Trophoblast cell (in vitro differentiated cells and primary cell): Measurements from ENCODE around the gene ACCSL.

Experiments
- DNase-seq, 2 donors: peaks; one replicate each; pipeline ENCODE4 v3.0.0-alpha.2; 2016
- H2AFZ ChIP-seq: 2 replicates; pipeline ENCODE4 v1.6.1; 2013; ENCODE audit warnings: low read length, moderate library complexity, mild to moderate bottlenecking; ENCODE audit not compliant: insufficient read depth, poor library complexity
- H2AK5ac ChIP-seq: 2 replicates; pipeline ENCODE4 v1.6.1; 2013; ENCODE audit warnings: mild to moderate bottlenecking, low read length
- H2BK120ac ChIP-seq: 2 replicates; pipeline ENCODE4 v1.6.1; 2013; ENCODE audit warnings: low read length, mild to moderate bottlenecking, moderate library complexity; ENCODE audit not compliant: insufficient read depth, poor library complexity
- H2BK12ac ChIP-seq: 2 replicates; pipeline ENCODE4 v1.6.1; 2013; ENCODE audit warnings: mild to moderate bottlenecking, low read length, moderate library complexity
- H2BK5ac ChIP-seq: 2 replicates; pipeline ENCODE4 v1.6.1; 2013; ENCODE audit warnings: low read length, low read depth, moderate library complexity, mild to moderate bottlenecking; ENCODE audit not compliant: poor library complexity
- H3K14ac ChIP-seq: 2 replicates; pipeline ENCODE4 v1.6.1; 2013; ENCODE audit warnings: mild to moderate bottlenecking, low read length
- H3K18ac ChIP-seq: 2 replicates; pipeline ENCODE4 v1.6.1; 2013; ENCODE audit warnings: mild to moderate bottlenecking, low read length
- H3K23ac ChIP-seq: 2 replicates; pipeline ENCODE4 v1.6.1; 2013; ENCODE audit warnings: low read length
- H3K27ac ChIP-seq: 2 replicates; pipeline ENCODE4 v1.5.1; 2013; ENCODE audit warnings: low read depth, mild to moderate bottlenecking, inconsistent platforms, low read length, moderate library complexity
- H3K27me3 ChIP-seq: 2 replicates; pipeline ENCODE4 v1.6.1; 2013; ENCODE audit warnings: inconsistent platforms, mild to moderate bottlenecking, low read length, moderate library complexity; ENCODE audit not compliant: insufficient read depth
- H3K36me3 ChIP-seq, 2 experiments: 1 replicate in 1 of 2; 2 replicates in 1 of 2; pipeline ENCODE4 v1.6.1; 2013; ENCODE audit warnings: low read length in 2 of 2, mild to moderate bottlenecking in 2 of 2, moderate library complexity in 1 of 2; ENCODE audit not compliant: insufficient read depth in 2 of 2, control insufficient read depth in 1 of 2
- H3K4ac ChIP-seq: 2 replicates; pipeline ENCODE4 v1.6.1; 2013; ENCODE audit warnings: low read depth, mild to moderate bottlenecking, low read length, moderate library complexity
- H3K4me1 ChIP-seq, 2 experiments: 1 replicate in 1 of 2; 2 replicates in 1 of 2; pipeline ENCODE4 v1.6.1; 2013; ENCODE audit warnings: low read length in 2 of 2, mild to moderate bottlenecking in 2 of 2, moderate library complexity in 1 of 2; ENCODE audit not compliant: insufficient read depth in 2 of 2, control insufficient read depth in 1 of 2
- H3K4me2 ChIP-seq: 2 replicates; pipeline ENCODE4 v1.6.1; 2013; ENCODE audit warnings: inconsistent platforms, mild to moderate bottlenecking, low read length, moderate library complexity
- H3K4me3 ChIP-seq: 2 replicates; pipeline ENCODE4 v1.5.1; 2013; ENCODE audit warnings: mild to moderate bottlenecking, low read depth, low read length, inconsistent platforms
- H3K79me1 ChIP-seq: one replicate; pipeline ENCODE4 v1.6.1; 2013; ENCODE audit warnings: low read length
- H3K79me2 ChIP-seq: 2 replicates; pipeline ENCODE4 v1.6.1; 2013; ENCODE audit warnings: low read length, mild to moderate bottlenecking; ENCODE audit not compliant: control insufficient read depth, insufficient read depth, poor library complexity
- H3K9ac ChIP-seq: 2 replicates; pipeline ENCODE4 v1.6.1; 2013; ENCODE audit warnings: mild to moderate bottlenecking, low read length
- H3K9me3 ChIP-seq: 2 replicates; pipeline ENCODE4 v1.6.1; 2013; ENCODE audit warnings: low read depth, mild to moderate bottlenecking, control low read depth, inconsistent platforms, low read length; ENCODE audit not compliant: insufficient read depth
- H4K12ac ChIP-seq: 2 replicates; pipeline ENCODE4 v1.6.1; 2013; ENCODE audit warnings: low read depth, mild to moderate bottlenecking, low read length, moderate library complexity
- H4K8ac ChIP-seq: 2 replicates; pipeline ENCODE4 v1.6.1; 2013; ENCODE audit warnings: low read depth, mild to moderate bottlenecking, low read length, moderate library complexity
- H4K91ac ChIP-seq: one replicate; pipeline ENCODE4 v1.6.1; 2013; ENCODE audit warnings: low read depth, mild to moderate bottlenecking, low read length, moderate library complexity
- WGBS: extraction: QIAGEN DNeasy Blood & Tissue Kit; methylation state at CpG from one replicate; pipeline ENCODE4 v1.1.7; 2013; ENCODE audit warnings: missing lambda C conversion rate; ENCODE audit not compliant: insufficient read length, insufficient coverage; ENCODE audit errors: extremely low coverage; 5-methylcytosine and 5-hydroxymethylcytosine counted together

ACCSL gene

GRCh38 chr11:44088377-44088776 is 40.6 kb downstream of the ACCSL start:
- no peak overlapping the region for H2AFZ ChIP-seq
- H2BK120ac ChIP-seq = no peak overlapping the region
- no CpG with 5 or more reads among the region's 4 CpGs for WGBS
- DNase-seq = no peak
- no peak overlapping the region for H3K18ac ChIP-seq
- no peaks in the 10 kb centered on the region for H3K4me1 ChIP-seq
- no peak overlapping the region for H4K8ac ChIP-seq
- no peak overlapping the region for H2BK12ac ChIP-seq
- H3K79me1 ChIP-seq = no peaks in the 10 kb centered on the region
- no peak overlapping the region for H2BK5ac ChIP-seq
- H3K27me3 ChIP-seq = no peaks in the 10 kb centered on the region
- no peak overlapping the region for H4K91ac ChIP-seq
- H3K36me3 ChIP-seq = no peaks in the 10 kb centered on the region
- H3K4me3 ChIP-seq = no peak overlapping the region
- no peak overlapping the region for H4K12ac ChIP-seq
- no peak overlapping the region for H3K27ac ChIP-seq
- no peak overlapping the region for H3K14ac ChIP-seq
- H3K4me2 ChIP-seq = no peak overlapping the region
- no peak overlapping the region for H3K9ac ChIP-seq
- H3K23ac ChIP-seq = no peak overlapping the region
- H3K9me3 ChIP-seq = no peaks in the 10 kb centered on the region
- H3K79me2 ChIP-seq = no peaks in the 10 kb centered on the region
- H3K4ac ChIP-seq = no peak overlapping the region
- H2AK5ac ChIP-seq = no peak overlapping the region

GRCh38 chr11:44088871-44089270 is 41.1 kb downstream of the ACCSL start:
- H3K4me3 ChIP-seq = no peak overlapping the region
- no CpG with 5 or more reads among the region's 4 CpGs for WGBS
- H2BK5ac ChIP-seq = no peak overlapping the region
- no peak overlapping the region for H4K12ac ChIP-seq
- no peaks in the 10 kb centered on the region for H3K79me1 ChIP-seq
- no peak overlapping the region for H4K91ac ChIP-seq
- no peak overlapping the region for H3K4me2 ChIP-seq
- no peaks in the 10 kb centered on the region for H3K27me3 ChIP-seq
- no peak overlapping the region for H2AK5ac ChIP-seq
- no peak for DNase-seq
- no peaks in the 10 kb centered on the region for H3K36me3 ChIP-seq
- H3K14ac ChIP-seq = no peak overlapping the region
- H3K4ac ChIP-seq = no peak overlapping the region
- no peaks in the 10 kb centered on the region for H3K79me2 ChIP-seq
- no peak overlapping the region for H3K23ac ChIP-seq
- no peaks in the 10 kb centered on the region for H3K4me1 ChIP-seq
- no peak overlapping the region for H3K27ac ChIP-seq
- no peaks in the 10 kb centered on the region for H3K9me3 ChIP-seq
- H2AFZ ChIP-seq = no peak overlapping the region
- H3K9ac ChIP-seq = no peak overlapping the region
- no peak overlapping the region for H4K8ac ChIP-seq
- H3K18ac ChIP-seq = no peak overlapping the region
- H2BK120ac ChIP-seq = no peak overlapping the region
- no peak overlapping the region for H2BK12ac ChIP-seq

GRCh38 chr11:44090539-44090938 is 42.8 kb downstream of the ACCSL start:
- H3K18ac ChIP-seq = no peak overlapping the region
- H3K27me3 ChIP-seq = no peaks in the 10 kb centered on the region
- no peak overlapping the region for H4K8ac ChIP-seq
- no peaks in the 10 kb centered on the region for H3K4me1 ChIP-seq
- no peak overlapping the region for H3K9ac ChIP-seq
- H3K23ac ChIP-seq = no peak overlapping the region
- peaks cover under 1% of the 10 kb centered on the region for H3K79me1 ChIP-seq
- no peak overlapping the region for H3K4ac ChIP-seq
- H4K91ac ChIP-seq = no peak overlapping the region
- H3K14ac ChIP-seq = no peak overlapping the region
- H2AFZ ChIP-seq = no peak overlapping the region
- no peak overlapping the region for H3K27ac ChIP-seq
- no peak overlapping the region for H3K4me3 ChIP-seq
- H2BK12ac ChIP-seq = no peak overlapping the region
- no peak overlapping the region for H2AK5ac ChIP-seq
- H3K36me3 ChIP-seq = no peaks in the 10 kb centered on the region
- H3K4me2 ChIP-seq = no peak overlapping the region
- H3K9me3 ChIP-seq = no peaks in the 10 kb centered on the region
- H2BK5ac ChIP-seq = no peak overlapping the region
- H4K12ac ChIP-seq = no peak overlapping the region
- H2BK120ac ChIP-seq = no peak overlapping the region
- H3K79me2 ChIP-seq = peaks cover under 1% of the 10 kb centered on the region
- no CpG with 5 or more reads among the region's 1 CpG for WGBS
- no peak for DNase-seq

GRCh38 chr11:44094260-44094868 is 46.6 kb downstream of the ACCSL start:
- H3K23ac ChIP-seq = no peak overlapping the region
- no peak overlapping the region for H3K4ac ChIP-seq
- H3K36me3 ChIP-seq = no peaks in the 10 kb centered on the region
- H3K27ac ChIP-seq = no peak overlapping the region
- no CpG with 5 or more reads among the region's 11 CpGs for WGBS
- no peak overlapping the region for H4K12ac ChIP-seq
- no peak overlapping the region for H3K14ac ChIP-seq
- H2BK120ac ChIP-seq = no peak overlapping the region
- DNase-seq = peak; percentile 82 to 98
- H3K18ac ChIP-seq = no peak overlapping the region
- no peaks in the 10 kb centered on the region for H3K9me3 ChIP-seq
- peaks cover 4% of the 10 kb centered on the region for H3K79me1 ChIP-seq
- no peak overlapping the region for H2AK5ac ChIP-seq
- H2BK5ac ChIP-seq = no peak overlapping the region
- no peak overlapping the region for H4K8ac ChIP-seq
- H2AFZ ChIP-seq = no peak overlapping the region
- peaks cover 7% of the 10 kb centered on the region for H3K79me2 ChIP-seq
- no peak overlapping the region for H3K9ac ChIP-seq
- H3K4me2 ChIP-seq = no peak overlapping the region
- no peak overlapping the region for H4K91ac ChIP-seq
- peaks cover 4% of the 10 kb centered on the region in 2 experiments for H3K4me1 ChIP-seq
- no peak overlapping the region for H2BK12ac ChIP-seq
- H3K27me3 ChIP-seq = no peaks in the 10 kb centered on the region
- H3K4me3 ChIP-seq = no peak overlapping the region
